Left lung (tissue), 10 donors: ENCODE results near the gene CTSH. TPM values are rescaled to one million over a fixed set of nuclear protein-coding genes. Genes with fewer than 3 reads are reported as not detected.
"Not testable (repeated sequence)": the region's sequence is repeated elsewhere in the genome, so short reads cannot be mapped to it uniquely, and the experiment has no call there.

ENCODE experiments used
- ATAC-seq: fragments of 200-7000 bp; cut with Tn5 transposase; one replicate; pipeline ENCODE4 v1.9.1; 2020; ENCODE audit warnings: moderate library complexity
- DNase-seq, 4 donors: peaks; one replicate each; pipeline ENCODE4 v3.0.0-alpha.2; 2013 to 2020
- H3K27ac ChIP-seq, 2 donors: fragments of 200-600 bp; sonication (generic) in 1 of 2; one replicate each; pipeline versions ENCODE4 v1.5.0 to v1.8.0; 2020 to 2021
- H3K27me3 ChIP-seq, 2 donors: fragments of 200-600 bp; sonication (generic) in 1 of 2; one replicate each; pipeline versions ENCODE4 v1.5.0 to v1.8.0; 2020 to 2021
- H3K36me3 ChIP-seq, 2 donors: fragments of 200-600 bp; sonication (generic) in 1 of 2; one replicate each; pipeline versions ENCODE4 v1.5.0 to v1.8.0; 2020 to 2021
- H3K4me1 ChIP-seq, 2 donors: fragments of 200-600 bp; one replicate each; pipeline ENCODE4 v1.8.0; 2021
- H3K4me3 ChIP-seq, 2 donors: fragments of 200-600 bp; sonication (generic) in 1 of 2; one replicate each; pipeline versions ENCODE4 v1.5.0 to v1.8.0; 2020 to 2021; ENCODE audit warnings: mild to moderate bottlenecking in 1 of 2
- H3K9me3 ChIP-seq, 2 donors: fragments of 200-600 bp; sonication (generic) in 1 of 2; one replicate each; pipeline versions ENCODE4 v1.5.0 to v1.8.0; 2020 to 2021
- intact Hi-C, 2 donors: fragments of 100-400 bp; cut with DNase I; formaldehyde crosslinking; loops; one replicate each; pipeline versions ENCODE4 v1.11.2 to v1.14.2; 2022
- polyA plus RNA-seq, 6 donors: library from polyadenylated mRNA; unstranded; fragments of 120-200 nt; gene quantifications; one replicate each; pipeline ENCODE4 v1.2.1, GENCODE V29; 2013; ENCODE audit not compliant: insufficient read length in 6 of 6
- total RNA-seq, 2 donors: library from RNA; stranded (reverse); fragmentation: NEBNext Ultra II Directional; extraction: Animal tissue kit (Norgen Biotek cat#: 25700); gene quantifications; one replicate each; pipeline ENCODE4 v1.2.1, GENCODE V29; 2021
- TF ChIP-seq, protein P1 (sequence below), 2 donors: fragments of 200-600 bp; sonication (generic) in 1 of 2; IDR thresholded peaks; one replicate each; pipeline versions ENCODE4 v1.5.0 to v1.8.0; 2021; ENCODE audit warnings: antibody characterized with exemption in 2 of 2
- donor health status: DM: no; HTN: yes; CAD: no.
- donor health status: DM: no; HTN: no; CAD: no.

CTSH gene
- total and polyA plus RNA-seq, 8 donors = 97.5 to 1,298 (median 234) TPM

DNA sequence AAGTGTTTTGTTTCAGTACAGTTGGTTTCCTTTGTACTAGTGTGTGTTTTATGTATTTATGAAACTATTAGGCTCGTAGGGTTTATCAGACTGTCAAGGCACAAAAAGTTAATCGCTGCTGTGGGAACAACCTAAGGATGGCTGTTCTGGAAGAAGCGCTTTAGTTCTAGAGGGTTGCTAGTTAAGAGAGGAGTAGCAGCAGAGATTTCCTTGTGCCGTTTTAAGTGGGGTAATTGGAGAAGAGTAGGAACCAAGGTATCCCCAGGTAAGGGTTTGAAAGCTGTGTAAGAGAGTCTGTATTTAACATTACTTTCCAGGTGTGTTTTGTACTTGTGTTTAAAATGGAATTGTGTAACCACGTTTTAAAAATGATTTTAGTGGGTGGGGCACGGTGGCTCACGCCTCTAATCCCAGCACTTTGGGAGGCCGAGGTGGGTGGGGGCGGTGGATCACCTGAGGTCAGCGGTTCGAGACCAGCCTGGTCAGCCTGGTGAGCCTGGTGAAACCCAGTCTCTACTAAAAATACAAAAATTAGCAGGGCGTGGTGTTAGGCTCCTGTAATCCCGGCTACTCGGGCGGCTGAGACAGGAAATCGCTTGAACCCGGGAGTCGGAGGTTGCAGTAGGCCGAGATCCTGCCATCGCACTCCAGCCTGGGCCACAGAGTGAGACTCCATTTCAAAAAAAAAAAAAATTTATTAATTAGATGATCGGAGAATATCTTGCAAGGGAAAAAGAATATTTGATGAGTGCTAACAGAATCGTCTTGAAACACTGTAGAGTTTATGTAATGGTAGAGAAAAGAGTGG is 69.5 kb downstream of the CTSH start:
- H3K4me3 ChIP-seq = peak overlapping the region; percentile 39 to 87
- intact Hi-C loops = no loop called here
- H3K9me3 ChIP-seq = no peaks in the 10 kb centered on the region
- H3K27me3 ChIP-seq = no peaks in the 10 kb centered on the region
- ATAC-seq = no peak
- TF ChIP-seq, protein P1, sequence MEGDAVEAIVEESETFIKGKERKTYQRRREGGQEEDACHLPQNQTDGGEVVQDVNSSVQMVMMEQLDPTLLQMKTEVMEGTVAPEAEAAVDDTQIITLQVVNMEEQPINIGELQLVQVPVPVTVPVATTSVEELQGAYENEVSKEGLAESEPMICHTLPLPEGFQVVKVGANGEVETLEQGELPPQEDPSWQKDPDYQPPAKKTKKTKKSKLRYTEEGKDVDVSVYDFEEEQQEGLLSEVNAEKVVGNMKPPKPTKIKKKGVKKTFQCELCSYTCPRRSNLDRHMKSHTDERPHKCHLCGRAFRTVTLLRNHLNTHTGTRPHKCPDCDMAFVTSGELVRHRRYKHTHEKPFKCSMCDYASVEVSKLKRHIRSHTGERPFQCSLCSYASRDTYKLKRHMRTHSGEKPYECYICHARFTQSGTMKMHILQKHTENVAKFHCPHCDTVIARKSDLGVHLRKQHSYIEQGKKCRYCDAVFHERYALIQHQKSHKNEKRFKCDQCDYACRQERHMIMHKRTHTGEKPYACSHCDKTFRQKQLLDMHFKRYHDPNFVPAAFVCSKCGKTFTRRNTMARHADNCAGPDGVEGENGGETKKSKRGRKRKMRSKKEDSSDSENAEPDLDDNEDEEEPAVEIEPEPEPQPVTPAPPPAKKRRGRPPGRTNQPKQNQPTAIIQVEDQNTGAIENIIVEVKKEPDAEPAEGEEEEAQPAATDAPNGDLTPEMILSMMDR (IDR thresholded peaks at IDR 0.05) = no peak
- DNase-seq = no peak
- peak overlapping the region; percentile 100 for H3K27ac ChIP-seq
- H3K4me1 ChIP-seq = peaks cover 40 to 65% of the 10 kb centered on the region in 2 donors
- peaks cover 0 to 6% of the 10 kb centered on the region in 2 donors for H3K36me3 ChIP-seq

DNA sequence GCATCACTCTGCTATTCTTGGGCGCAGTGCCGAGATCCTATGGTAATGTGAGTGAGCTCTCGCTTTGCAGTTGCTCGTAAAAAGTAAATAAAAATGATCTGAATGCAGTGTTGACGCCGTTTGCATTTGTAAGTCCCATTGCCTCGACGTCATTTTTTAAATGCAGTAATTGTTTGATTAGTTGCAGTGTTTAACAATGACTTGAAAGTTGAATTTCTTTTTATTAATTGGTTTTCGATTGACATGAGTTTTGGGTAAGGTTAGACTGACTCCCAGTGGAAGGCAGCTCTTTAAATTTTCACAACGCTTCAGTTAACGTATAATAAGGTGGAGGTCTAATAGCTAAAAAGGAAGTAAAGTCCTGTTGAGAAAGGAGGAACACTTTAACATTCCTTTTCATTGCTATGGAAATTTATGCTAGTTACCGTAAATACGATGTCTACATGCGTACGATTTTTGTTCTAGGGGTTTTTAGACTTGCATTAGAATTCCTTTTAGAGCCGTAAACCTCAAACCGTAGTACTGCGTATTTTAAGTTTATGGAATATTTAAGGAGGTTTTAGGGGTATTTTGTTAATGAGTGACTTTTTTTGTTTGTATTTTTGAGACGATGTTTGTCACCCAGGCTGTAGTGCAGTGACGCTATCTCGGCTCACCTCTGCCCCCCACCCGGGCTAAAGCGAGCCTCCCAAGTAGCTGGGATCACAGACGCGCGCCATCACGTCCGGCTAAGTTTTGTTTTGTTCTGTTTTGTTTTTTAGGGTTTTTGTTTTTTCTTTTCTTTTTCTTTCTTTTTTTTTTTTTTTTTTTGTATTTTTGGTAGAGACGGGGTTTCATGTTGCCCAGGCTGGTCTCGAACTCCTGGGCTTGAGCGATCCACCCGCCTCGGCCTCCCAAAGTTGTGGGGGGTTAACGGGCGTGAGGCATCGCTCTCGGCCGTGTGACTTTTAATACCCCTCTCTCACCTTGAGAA is 70.8 kb downstream of the CTSH start:
- Histone ChIP-seq H3K27me3 (no peaks in the 10 kb centered on the region), H3K4me1 (peaks cover 36 to 53% of the 10 kb centered on the region in 2 donors), H3K9me3 (no peaks in the 10 kb centered on the region), H3K4me3 (peak overlapping the region; percentile 39 to 87), H3K36me3 (peaks cover 0 to 2% of the 10 kb centered on the region in 2 donors), H3K27ac (peak overlapping the region; percentile 100)
- DNase-seq = peak in 2 of 4 donors; percentile 50 to 58
- intact Hi-C loops = no loop called here
- ATAC-seq = peak; percentile 9
- TF ChIP-seq, protein P1 (IDR thresholded peaks at IDR 0.05) = no peak

DNA sequence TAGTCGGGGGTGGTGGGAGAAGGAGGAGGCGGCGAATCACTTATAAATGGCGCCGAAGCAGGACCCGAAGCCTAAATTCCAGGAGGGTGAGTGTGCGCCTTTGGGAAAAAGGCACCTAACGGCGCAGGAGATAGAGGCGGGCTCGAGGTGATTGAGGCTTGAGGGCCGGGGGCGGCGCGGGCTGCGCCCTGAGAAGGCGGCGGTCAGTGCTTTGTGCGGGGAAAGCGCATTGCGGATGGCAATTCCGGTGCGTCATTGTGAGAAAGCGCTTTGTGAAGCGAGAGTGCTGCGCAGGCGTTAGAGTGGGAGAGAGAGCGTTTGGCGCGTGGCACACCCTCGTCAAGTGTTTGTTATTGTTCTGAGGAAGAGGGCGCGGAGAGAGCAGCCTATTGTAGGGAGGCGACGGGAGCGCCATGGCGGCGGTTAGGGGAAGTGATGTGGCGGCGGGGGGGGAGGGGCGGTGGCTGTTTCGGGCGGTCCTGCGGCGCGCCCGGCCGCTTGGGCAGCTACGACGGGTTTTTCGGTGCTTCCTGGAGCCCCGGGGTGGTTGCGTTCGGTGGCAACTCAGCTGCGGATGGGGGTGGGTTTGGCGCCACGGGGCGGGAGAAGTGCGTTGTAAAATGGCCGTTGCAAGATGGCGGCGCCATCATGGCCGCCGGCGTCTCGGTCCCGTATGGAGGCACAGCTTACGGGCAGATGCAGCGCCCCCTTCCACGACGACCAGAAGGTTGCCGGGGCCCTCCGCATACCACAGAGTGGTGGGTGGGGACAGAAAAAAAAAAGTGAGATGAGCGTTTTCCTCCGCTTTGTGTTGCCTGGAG is 71.7 kb downstream of the CTSH start:
- no peaks in the 10 kb centered on the region for H3K27me3 ChIP-seq
- H3K9me3 ChIP-seq = no peaks in the 10 kb centered on the region
- no peaks in the 10 kb centered on the region for H3K36me3 ChIP-seq
- peak overlapping the region; percentile 100 for H3K27ac ChIP-seq
- H3K4me1 ChIP-seq = peaks cover 29 to 44% of the 10 kb centered on the region in 2 donors
- peak; percentile 84 to 94 (median 89) for DNase-seq
- H3K4me3 ChIP-seq = peak overlapping the region; percentile 39 to 87
- intact Hi-C loops = no loop called here
- ATAC-seq = peak; percentile 72
- TF ChIP-seq, protein P1 (IDR thresholded peaks at IDR 0.05) = peak in 1 of 2 donors; percentile 34

DNA sequence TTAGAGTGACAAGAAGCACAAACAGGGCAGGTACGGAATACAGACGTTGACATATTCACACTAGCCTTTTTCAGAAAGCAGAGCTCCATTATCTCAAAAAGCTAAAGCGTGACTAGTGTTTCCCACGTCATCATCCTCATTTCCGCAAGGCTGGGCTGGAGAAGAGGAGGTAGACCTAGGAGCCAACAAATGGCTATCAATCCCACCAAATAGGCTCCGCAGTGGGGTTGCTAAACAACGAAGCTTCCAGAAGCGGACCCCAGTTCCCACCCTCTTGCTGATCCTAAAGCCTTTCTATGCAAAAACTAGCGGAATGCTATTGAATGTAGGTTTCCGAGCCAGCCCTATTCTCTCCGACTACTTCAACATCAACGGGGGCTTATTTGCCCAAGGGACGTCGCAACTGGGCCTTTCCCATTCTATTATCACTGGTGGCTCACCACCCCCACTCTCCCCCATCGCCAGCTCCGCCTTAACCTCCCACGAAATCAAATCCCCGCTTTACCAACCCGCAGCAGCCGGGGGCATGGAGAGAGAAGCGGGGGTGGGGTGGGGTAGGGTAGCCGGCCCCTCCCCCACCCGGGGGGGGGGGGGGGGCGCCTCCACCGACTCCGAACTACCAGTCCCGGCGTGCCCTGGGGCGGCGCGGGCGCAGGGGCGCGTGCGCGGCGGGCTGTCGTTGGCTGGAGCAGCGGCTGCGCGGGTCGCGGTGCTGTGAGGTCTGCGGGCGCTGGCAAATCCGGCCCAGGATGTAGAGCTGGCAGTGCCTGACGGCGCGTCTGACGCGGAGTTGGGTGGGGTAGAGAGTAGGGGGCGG is 72.5 kb downstream of the CTSH start, which contains the start of gene MORF4L1:
MORF4L1 (plus strand) TSS at position 736 of the 817 bp plus-strand sequence. CDS start 128 bp downstream, outside the sequence.
- peak; percentile 96 to 99 (median 98) for DNase-seq
- no peaks in the 10 kb centered on the region for H3K36me3 ChIP-seq
- ATAC-seq = peak; percentile 93
- H3K4me1 ChIP-seq = peaks cover 21 to 36% of the 10 kb centered on the region in 2 donors
- H3K27me3 ChIP-seq = no peaks in the 10 kb centered on the region
- intact Hi-C loops = no loop called here
- TF ChIP-seq, protein P1 (IDR thresholded peaks at IDR 0.05) = no peak
- H3K27ac ChIP-seq = peak within 1 kb of the TSS; percentile 100
- H3K9me3 ChIP-seq = no peaks in the 10 kb centered on the region
- H3K4me3 ChIP-seq = peak within 1 kb of the TSS; percentile 39 to 87

DNA sequence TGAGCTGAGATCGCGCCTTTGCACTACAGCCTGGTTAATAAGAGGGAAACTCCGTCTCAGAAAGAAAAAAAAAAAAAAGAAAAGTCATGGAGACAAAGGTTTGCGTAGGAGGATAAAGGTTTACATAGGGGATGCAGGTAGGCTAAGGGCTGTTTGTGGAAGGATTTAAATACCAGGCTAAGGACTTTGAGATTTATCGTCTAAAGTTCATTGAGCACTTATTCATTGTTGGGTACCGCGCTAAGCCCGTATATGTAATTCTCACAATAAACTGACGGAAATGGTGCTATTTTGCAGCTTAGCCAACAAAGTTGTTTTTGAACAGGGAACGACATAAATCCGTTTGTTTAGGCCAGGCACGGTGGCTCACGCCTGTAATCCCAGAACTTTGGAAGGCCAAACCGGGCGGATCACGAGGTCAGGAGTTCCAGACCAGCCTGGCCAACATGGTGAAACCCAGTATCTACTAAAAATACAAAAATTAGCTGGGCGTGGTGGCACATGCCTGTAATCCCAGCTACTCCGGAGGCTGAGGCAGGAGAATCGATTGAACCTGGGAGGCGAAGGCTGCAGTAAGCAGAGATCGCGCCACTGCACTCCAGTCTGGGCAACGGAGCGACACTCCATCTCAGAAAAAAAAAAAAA is 73.2 kb downstream of the CTSH start:
- intact Hi-C loops = not testable (repeated sequence)

More for the DNA sequence above, 73.2 kb downstream of the CTSH start:
- not testable (repeated sequence) for H3K9me3 ChIP-seq, H3K36me3 ChIP-seq, H3K27me3 ChIP-seq, ATAC-seq, DNase-seq
- Histone ChIP-seq H3K27ac (peak overlapping the region; percentile 100), H3K4me3 (peak overlapping the region in 1 of 2 donors; percentile 87), H3K4me1 (peaks cover 16 to 28% of the 10 kb centered on the region in 2 donors)
